SK-N-SH treated with all-trans-retinoic acid at 6 μM for 48 hours (cell line): ENCODE data around the gene CACNA1C.

Source experiments
- ARNTL ChIP-seq: fragments of 450-650 bp; formaldehyde crosslinking; IDR thresholded peaks from 2 replicates; pipeline ENCODE4 v1.5.0; 2020; ENCODE audit warnings: low read depth, mild to moderate bottlenecking, moderate library complexity, borderline replicate concordance
- ESRRG ChIP-seq: fragments of 250-450 bp; sonication (Bioruptor Pico); IDR thresholded peaks from 2 replicates; pipeline ENCODE4 v1.6.1; 2021; ENCODE audit warnings: mild to moderate bottlenecking
- GLIS3 ChIP-seq: fragments of 250-450 bp; sonication (Bioruptor Pico); IDR thresholded peaks from 2 replicates; pipeline ENCODE4 v1.5.0; 2020; ENCODE audit warnings: mild to moderate bottlenecking, moderate library complexity
- PPARA ChIP-seq: fragments of 250-450 bp; sonication (Bioruptor Pico); IDR thresholded peaks from 2 replicates; pipeline ENCODE4 v1.5.0; 2020; ENCODE audit warnings: mild to moderate bottlenecking, borderline replicate concordance
- RARB ChIP-seq: fragments of 250-450 bp; sonication (Bioruptor Pico); IDR thresholded peaks from 2 replicates; pipeline ENCODE4 v1.8.0; 2021; ENCODE audit warnings: mild to moderate bottlenecking, moderate library complexity
- SNAI2 ChIP-seq: fragments of 250-450 bp; sonication (Bioruptor Pico); IDR thresholded peaks from 2 replicates; pipeline ENCODE4 v1.5.0; 2020; ENCODE audit warnings: mild to moderate bottlenecking, moderate library complexity
- TCF4 ChIP-seq: fragments of 250-450 bp; sonication (Bioruptor Pico); IDR thresholded peaks from 2 replicates; pipeline ENCODE4 v1.8.0; 2021; ENCODE audit warnings: mild to moderate bottlenecking, moderate library complexity, borderline replicate concordance
- ZC3H10 ChIP-seq: fragments of 250-450 bp; sonication (Bioruptor Pico); IDR thresholded peaks from 2 replicates; pipeline ENCODE4 v1.5.1; 2021; ENCODE audit warnings: mild to moderate bottlenecking, moderate library complexity
- ZFP3 ChIP-seq: fragments of 250-450 bp; sonication (Bioruptor Pico); IDR thresholded peaks from 2 replicates; pipeline ENCODE4 v1.5.0; 2020; ENCODE audit warnings: mild to moderate bottlenecking, moderate library complexity
- ZFP30 ChIP-seq: fragments of 450-650 bp; formaldehyde crosslinking; IDR thresholded peaks from 2 replicates; pipeline ENCODE4 v1.5.0; 2022; ENCODE audit warnings: mild to moderate bottlenecking, moderate library complexity
- ZNF565 ChIP-seq: fragments of 450-650 bp; formaldehyde crosslinking; conservative IDR thresholded peaks from 2 replicates; pipeline ENCODE4 v1.5.0; 2020; ENCODE audit warnings: low read depth, mild to moderate bottlenecking, moderate library complexity
- TF ChIP-seq, protein P1 (sequence below): fragments of 250-450 bp; sonication (Bioruptor Pico); IDR thresholded peaks from 2 replicates; pipeline ENCODE4 v1.5.1; 2020; ENCODE audit warnings: low read depth, mild to moderate bottlenecking, moderate library complexity
- TF ChIP-seq, protein P2 (sequence below): fragments of 250-450 bp; sonication (Bioruptor Pico); IDR thresholded peaks from 2 replicates; pipeline ENCODE4 v1.8.0; 2020; ENCODE audit warnings: mild to moderate bottlenecking, moderate library complexity, borderline replicate concordance

DNA sequence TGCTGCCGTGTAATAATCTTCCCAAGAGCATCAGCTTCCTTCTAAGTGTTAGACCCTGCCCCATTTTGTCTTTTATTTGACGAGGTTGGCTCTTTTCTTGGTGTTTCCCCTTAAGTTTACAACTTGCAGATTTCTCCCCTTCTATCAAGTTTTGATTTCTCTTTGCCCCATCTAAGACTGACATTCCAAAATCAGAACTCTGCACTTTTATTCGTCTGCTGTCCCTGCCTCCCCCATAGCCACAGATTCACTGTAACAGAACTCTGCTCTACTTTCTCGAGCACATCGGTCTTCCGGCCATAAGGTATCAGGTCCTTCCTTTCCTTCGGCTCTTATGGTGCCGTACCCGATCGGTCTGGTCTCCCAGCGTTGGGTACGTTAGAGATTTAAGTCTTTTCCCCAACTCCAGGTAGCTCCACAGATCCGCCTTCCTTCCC is 49.1 kb upstream of the CACNA1C start:
- no peak for TF ChIP-seq TCF4
- TF ChIP-seq, protein P1, sequence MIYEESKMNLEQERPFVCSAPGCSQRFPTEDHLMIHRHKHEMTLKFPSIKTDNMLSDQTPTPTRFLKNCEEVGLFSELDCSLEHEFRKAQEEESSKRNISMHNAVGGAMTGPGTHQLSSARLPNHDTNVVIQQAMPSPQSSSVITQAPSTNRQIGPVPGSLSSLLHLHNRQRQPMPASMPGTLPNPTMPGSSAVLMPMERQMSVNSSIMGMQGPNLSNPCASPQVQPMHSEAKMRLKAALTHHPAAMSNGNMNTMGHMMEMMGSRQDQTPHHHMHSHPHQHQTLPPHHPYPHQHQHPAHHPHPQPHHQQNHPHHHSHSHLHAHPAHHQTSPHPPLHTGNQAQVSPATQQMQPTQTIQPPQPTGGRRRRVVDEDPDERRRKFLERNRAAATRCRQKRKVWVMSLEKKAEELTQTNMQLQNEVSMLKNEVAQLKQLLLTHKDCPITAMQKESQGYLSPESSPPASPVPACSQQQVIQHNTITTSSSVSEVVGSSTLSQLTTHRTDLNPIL (CRISPR knock-in tag) = no peak
- no peak for TF ChIP-seq ARNTL
- no peak for TF ChIP-seq SNAI2
- TF ChIP-seq PPARA (CRISPR knock-in tag) = no peak
- no peak for TF ChIP-seq ESRRG (CRISPR knock-in tag)
- TF ChIP-seq ZFP30 = no peak
- no peak for TF ChIP-seq RARB
- TF ChIP-seq, protein P2, sequence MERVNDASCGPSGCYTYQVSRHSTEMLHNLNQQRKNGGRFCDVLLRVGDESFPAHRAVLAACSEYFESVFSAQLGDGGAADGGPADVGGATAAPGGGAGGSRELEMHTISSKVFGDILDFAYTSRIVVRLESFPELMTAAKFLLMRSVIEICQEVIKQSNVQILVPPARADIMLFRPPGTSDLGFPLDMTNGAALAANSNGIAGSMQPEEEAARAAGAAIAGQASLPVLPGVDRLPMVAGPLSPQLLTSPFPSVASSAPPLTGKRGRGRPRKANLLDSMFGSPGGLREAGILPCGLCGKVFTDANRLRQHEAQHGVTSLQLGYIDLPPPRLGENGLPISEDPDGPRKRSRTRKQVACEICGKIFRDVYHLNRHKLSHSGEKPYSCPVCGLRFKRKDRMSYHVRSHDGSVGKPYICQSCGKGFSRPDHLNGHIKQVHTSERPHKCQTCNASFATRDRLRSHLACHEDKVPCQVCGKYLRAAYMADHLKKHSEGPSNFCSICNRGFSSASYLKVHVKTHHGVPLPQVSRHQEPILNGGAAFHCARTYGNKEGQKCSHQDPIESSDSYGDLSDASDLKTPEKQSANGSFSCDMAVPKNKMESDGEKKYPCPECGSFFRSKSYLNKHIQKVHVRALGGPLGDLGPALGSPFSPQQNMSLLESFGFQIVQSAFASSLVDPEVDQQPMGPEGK (CRISPR knock-in tag) = no peak
- no peak for TF ChIP-seq GLIS3 (CRISPR knock-in tag)
- no peak for TF ChIP-seq ZC3H10 (CRISPR knock-in tag)
- no peak for TF ChIP-seq ZFP3 (CRISPR knock-in tag)
- TF ChIP-seq ZNF565 (CRISPR knock-in tag) = no peak
